Muscle of leg (tissue), 11 donors: ENCODE results near the gene ARCN1. TPM values are rescaled to one million over a fixed set of nuclear protein-coding genes. Genes with fewer than 3 reads are reported as not detected.
"Not testable (repeated sequence)": the region's sequence is repeated elsewhere in the genome, so short reads cannot be mapped to it uniquely, and the experiment has no call there.

Experiments
- DNase-seq: peaks from one replicate; pipeline ENCODE4 v3.0.0; 2013
- H3K27ac ChIP-seq: one replicate; pipeline ENCODE4 v1.5.1; 2013; ENCODE audit warnings: mild to moderate bottlenecking, low read length, control low read depth
- H3K27me3 ChIP-seq: one replicate; pipeline ENCODE4 v1.6.1; 2013; ENCODE audit warnings: low read length; ENCODE audit not compliant: control insufficient read depth, insufficient read depth
- H3K36me3 ChIP-seq: one replicate; pipeline ENCODE4 v1.6.1; 2013; ENCODE audit warnings: low read length; ENCODE audit not compliant: control insufficient read depth, insufficient read depth
- H3K4me1 ChIP-seq: one replicate; pipeline ENCODE4 v1.6.1; 2013; ENCODE audit warnings: low read length; ENCODE audit not compliant: control insufficient read depth, insufficient read depth
- H3K4me3 ChIP-seq: one replicate; pipeline ENCODE4 v1.5.1; 2013; ENCODE audit warnings: low read length, control low read depth
- H3K9me3 ChIP-seq: replicated peaks from 2 replicates; pipeline ENCODE4 v1.6.1; 2013; ENCODE audit warnings: low read depth, low read length; ENCODE audit not compliant: control insufficient read depth
- WGBS: methylation state at CpG from one replicate; pipeline ENCODE4 v1.1.5; 2013; ENCODE audit warnings: missing lambda C conversion rate; ENCODE audit not compliant: insufficient coverage; 5-methylcytosine and 5-hydroxymethylcytosine counted together
- polyA plus RNA-seq, 8 donors: library from polyadenylated mRNA; unstranded; fragments of 120-200 nt; gene quantifications; one replicate each; pipeline versions ENCODE4 v1.2.1 to v1.2.3, GENCODE V29; 2013; ENCODE audit warnings: inconsistent platforms in 1 of 8, low replicate concordance in 1 of 8; ENCODE audit not compliant: insufficient read length in 8 of 8, insufficient read depth in 1 of 8
- total RNA-seq: library from RNA; stranded (reverse); fragments of 120-200 nt; gene quantifications from one replicate; pipeline ENCODE4 v1.2.4, GENCODE V29; 2013

The ARCN1 gene
- total and polyA plus RNA-seq, 9 donors = 86.4 to 182 (median 133) TPM

DNA sequence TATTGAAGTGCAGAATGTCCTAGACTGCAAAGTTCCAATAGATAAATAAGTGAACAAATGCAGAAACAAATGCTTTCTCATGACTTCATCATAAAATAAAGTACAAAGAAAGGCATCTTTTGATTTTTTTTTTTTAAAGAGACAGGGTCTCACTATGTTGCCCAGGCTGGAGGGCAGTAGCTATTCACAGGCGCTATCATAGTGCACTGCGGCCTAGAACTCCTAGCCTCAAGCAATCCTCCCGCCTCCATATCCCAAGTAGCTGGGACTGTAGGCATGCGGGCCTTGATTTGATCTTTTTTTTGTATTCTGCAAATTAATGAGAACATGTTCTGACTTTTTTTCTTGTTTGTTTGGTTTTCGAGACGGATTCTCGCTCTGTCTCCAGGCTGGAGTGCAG lies 2.4 kb downstream of the ARCN1 start:
- no peak overlapping the region for H3K27ac ChIP-seq
- H3K27me3 ChIP-seq = no peaks in the 10 kb centered on the region
- H3K36me3 ChIP-seq = peaks cover 5% of the 10 kb centered on the region
- no peaks in the 10 kb centered on the region for H3K9me3 ChIP-seq
- no peak for DNase-seq
- H3K4me1 ChIP-seq = peaks cover 11% of the 10 kb centered on the region
- no peak overlapping the region for H3K4me3 ChIP-seq
- WGBS = no CpG with 5 or more reads among the region's 7 CpGs

DNA sequence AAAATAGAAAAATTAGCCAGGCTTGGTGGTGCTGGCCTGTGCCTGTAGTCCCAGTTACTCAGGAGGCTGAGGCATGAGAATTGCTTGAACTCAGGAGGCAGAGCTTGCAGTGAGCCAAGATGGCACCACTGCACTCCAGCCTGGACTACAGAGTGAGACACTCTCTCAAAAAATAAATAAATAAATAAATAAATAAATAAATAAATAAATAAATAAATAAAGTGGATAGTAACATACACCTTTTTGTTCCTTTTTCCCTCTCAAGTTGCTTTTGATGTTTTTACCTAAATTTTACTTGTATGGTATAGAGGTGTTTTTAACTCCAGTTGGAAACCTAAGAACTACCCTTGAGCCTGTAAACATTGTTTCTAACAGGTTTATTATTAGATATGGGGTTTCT lies 5.8 kb downstream of the ARCN1 start:
- not testable (repeated sequence) for H3K27ac ChIP-seq, DNase-seq, H3K27me3 ChIP-seq, H3K4me3 ChIP-seq, H3K9me3 ChIP-seq
- Histone ChIP-seq H3K36me3 (peaks cover 25% of the 10 kb centered on the region), H3K4me1 (peaks cover 13% of the 10 kb centered on the region)

DNA sequence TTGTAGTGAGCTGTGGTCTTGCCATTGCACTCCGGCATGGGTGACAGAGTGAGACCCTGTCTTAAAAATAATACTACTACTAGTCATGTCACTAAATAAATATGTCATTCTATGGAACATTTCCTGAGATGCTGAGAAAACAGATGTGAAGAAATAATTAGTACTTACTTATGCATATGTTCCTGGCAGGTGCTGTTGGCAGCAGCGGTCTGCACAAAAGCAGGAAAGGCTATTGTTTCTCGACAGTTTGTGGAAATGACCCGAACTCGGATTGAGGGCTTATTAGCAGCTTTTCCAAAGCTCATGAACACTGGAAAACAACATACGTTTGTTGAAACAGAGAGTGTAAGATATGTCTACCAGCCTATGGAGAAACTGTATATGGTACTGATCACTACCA lies 8.8 kb downstream of the ARCN1 start:
- Histone ChIP-seq H3K4me1 (peaks cover 11% of the 10 kb centered on the region), H3K4me3 (no peak overlapping the region)

DNA sequence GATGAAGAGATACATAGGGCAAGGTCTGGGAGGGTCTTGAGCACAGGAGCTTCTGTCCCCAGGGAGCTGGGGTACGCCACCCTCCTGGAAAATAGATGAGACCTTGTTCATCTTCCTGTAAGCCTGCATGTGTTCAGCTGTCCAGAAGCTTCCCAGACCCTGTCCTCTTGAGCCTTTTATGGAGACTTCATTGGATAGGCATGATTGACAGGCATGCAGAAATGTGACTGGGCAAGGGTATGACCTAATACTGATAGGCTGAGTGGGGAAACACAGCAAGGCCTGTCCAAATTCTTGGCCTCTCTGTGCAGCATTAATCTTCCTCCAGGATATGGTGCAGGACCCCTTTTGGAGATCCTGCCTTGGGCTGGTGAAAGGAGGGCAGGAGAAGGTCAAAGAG lies 15.7 kb downstream of the ARCN1 start:
- peaks cover 65% of the 10 kb centered on the region for H3K36me3 ChIP-seq
- DNase-seq = no peak
- no peaks in the 10 kb centered on the region for H3K9me3 ChIP-seq
- H3K4me1 ChIP-seq = no peaks in the 10 kb centered on the region
- no peaks in the 10 kb centered on the region for H3K27me3 ChIP-seq
- no peak overlapping the region for H3K4me3 ChIP-seq
- WGBS = 100% methylated on average over 1 of the region's 1 CpG
- no peak overlapping the region for H3K27ac ChIP-seq

More for the DNA sequence above, 8.8 kb downstream of the ARCN1 start:
- H3K27me3 ChIP-seq = no peaks in the 10 kb centered on the region
- no peaks in the 10 kb centered on the region for H3K9me3 ChIP-seq
- peaks cover 47% of the 10 kb centered on the region for H3K36me3 ChIP-seq
- peak overlapping the region; percentile 74 for H3K27ac ChIP-seq
- DNase-seq = peak; percentile 51
- no CpG with 5 or more reads among the region's 6 CpGs for whole genome bisulfite sequencing

- no peaks in the 10 kb centered on the region for H3K4me1 ChIP-seq
- no peak for DNase-seq
- H3K27me3 ChIP-seq = no peaks in the 10 kb centered on the region
- WGBS = no CpG with 5 or more reads among the region's 2 CpGs
- H3K27ac ChIP-seq = no peak overlapping the region
- H3K9me3 ChIP-seq = no peaks in the 10 kb centered on the region
- H3K4me3 ChIP-seq = no peak overlapping the region
- H3K36me3 ChIP-seq = peaks cover 70% of the 10 kb centered on the region
Observed at GRCh38 chr11:118592616-118593367, 20.6 kb downstream of the ARCN1 start.

DNA sequence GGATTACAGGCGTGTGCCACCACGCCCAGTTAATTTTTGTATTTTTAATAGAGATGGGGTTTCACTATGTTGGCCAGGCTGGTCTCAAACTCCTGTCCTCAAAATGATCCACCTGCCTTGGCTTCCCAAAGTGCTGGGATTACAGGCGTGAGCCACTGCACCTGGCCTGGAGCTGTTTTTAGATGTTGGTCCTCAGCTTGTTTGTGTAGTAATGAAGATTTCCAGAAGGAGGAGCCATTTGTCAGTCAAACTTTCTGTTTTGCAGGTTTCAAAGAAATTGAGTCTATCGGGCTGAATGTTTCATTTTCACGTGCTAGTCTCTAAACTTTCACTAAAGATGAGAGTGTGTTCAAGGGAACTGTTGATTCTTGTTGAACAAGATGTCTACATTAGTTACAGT lies 22.8 kb downstream of the ARCN1 start:
- not testable (repeated sequence) for H3K27me3 ChIP-seq, H3K4me1 ChIP-seq, H3K27ac ChIP-seq, H3K9me3 ChIP-seq, H3K4me3 ChIP-seq
- H3K36me3 ChIP-seq = peaks cover 78% of the 10 kb centered on the region
- no CpG with 5 or more reads among the region's 5 CpGs for WGBS
- peak; percentile 70 for DNase-seq

DNA sequence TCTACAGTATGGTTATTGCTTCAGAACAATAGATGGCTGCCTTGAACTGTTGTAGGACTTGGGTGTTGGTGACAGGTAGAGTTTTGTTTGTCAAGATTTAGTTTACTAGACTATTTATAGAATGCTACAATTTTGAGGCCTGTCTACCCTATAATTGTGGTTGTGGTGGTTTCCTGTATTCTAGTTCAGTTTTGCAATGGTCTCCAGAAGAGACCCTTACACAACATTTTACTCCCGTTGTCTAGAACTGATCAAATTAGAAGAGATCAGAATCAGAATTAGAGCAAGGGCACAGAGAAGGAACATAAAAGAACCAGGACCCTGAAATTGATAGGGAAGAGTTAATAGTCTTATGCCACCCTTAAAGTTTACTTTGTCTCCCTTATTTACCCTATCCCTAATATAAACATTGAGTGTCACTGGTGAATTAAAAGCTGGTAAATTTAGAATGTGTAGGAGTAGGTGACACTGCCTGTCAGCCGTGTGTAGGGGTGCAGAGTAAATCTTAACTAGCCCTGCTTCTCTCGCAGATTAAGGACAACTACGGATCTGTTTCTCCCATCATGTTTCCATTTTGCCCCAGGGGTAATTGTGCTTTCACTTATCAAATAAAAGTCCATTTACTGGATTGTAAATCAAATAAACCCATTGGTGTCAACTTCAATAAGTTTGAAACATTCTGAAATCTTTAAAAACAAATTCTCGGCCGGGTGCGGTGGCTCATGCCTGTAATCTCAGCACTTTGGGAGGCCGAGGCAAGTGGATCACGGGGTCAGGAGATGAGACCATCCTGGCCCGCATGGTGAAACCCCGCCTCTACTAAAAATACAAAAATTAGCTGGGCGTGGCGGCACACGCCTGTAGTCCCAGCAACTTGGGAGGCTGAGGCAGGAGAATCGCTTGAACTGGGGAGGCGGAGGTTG lies 24.3 kb downstream of the ARCN1 start:
- peaks cover 76% of the 10 kb centered on the region for H3K36me3 ChIP-seq
- no peaks in the 10 kb centered on the region for H3K9me3 ChIP-seq
- no peak for DNase-seq
- no peaks in the 10 kb centered on the region for H3K4me1 ChIP-seq
- WGBS = 91% methylated on average over 11 of the region's 16 CpGs
- no peak overlapping the region for H3K27ac ChIP-seq
- H3K27me3 ChIP-seq = no peaks in the 10 kb centered on the region
- H3K4me3 ChIP-seq = no peak overlapping the region

GRCh38 chr11:118597556-118597955 lies 25.3 kb downstream of the ARCN1 start:
- 83% methylated on average over 7 of the region's 9 CpGs for WGBS
- peaks cover 5% of the 10 kb centered on the region for H3K4me1 ChIP-seq
- no peaks in the 10 kb centered on the region for H3K9me3 ChIP-seq
- no peak overlapping the region for H3K27ac ChIP-seq
- H3K4me3 ChIP-seq = no peak overlapping the region
- H3K27me3 ChIP-seq = no peaks in the 10 kb centered on the region
- H3K36me3 ChIP-seq = peaks cover 78% of the 10 kb centered on the region
- no peak for DNase-seq

DNA sequence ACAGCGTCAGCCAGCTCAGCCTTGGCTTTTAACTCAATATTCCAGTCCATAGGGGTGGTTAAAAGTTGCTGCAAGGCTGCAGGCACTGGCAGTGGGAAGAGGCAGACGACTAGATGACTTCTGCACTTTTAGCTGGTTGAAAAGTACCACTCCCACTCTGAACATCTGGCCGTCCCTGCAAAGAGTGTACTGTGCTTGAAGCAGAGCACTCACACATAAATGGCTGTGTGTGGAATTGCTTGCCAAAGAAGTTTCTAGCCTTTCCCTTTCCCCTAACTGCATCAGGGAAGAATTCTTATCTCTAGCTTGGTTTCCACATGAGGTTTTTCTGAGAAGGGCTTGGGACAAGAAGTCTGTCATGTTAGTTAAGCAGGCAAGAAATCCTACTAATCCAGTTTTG lies 30.1 kb downstream of the ARCN1 start:
- Histone ChIP-seq H3K4me1 (peaks cover 34% of the 10 kb centered on the region), H3K27me3 (no peaks in the 10 kb centered on the region), H3K36me3 (peaks cover 44% of the 10 kb centered on the region), H3K27ac (peak overlapping the region; percentile 18), H3K9me3 (no peaks in the 10 kb centered on the region), H3K4me3 (no peak overlapping the region)
- WGBS = no CpG with 5 or more reads among the region's 3 CpGs
- peak; percentile 80 for DNase-seq

DNA sequence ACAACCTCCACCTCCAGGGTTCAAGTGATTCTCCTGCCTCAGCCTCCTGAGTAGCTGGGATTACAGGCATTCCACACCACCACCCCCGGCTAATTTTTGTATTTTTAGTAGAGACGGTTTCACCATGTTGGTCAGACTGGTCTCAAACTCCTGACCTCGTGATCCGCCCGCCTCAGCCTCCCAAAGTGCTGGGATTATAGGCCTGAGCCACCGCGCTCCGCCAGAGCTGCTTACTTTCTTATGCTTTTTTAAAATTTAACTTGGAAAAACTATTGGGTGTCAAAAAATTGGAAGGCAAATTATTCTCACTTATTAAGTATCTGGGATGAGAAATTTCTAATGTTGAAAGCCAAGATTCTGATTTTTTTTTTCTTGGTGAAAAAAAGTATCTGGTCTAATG lies 31.5 kb downstream of the ARCN1 start:
- H3K36me3 ChIP-seq = peaks cover 34% of the 10 kb centered on the region
- no CpG with 5 or more reads among the region's 8 CpGs for WGBS
- peak overlapping the region; percentile 94 for H3K27ac ChIP-seq
- DNase-seq, H3K9me3 ChIP-seq, H3K4me3 ChIP-seq, H3K27me3 ChIP-seq: not testable (repeated sequence)
- H3K4me1 ChIP-seq = peaks cover 41% of the 10 kb centered on the region
